K562 (cell line): Measurements from ENCODE around the gene ENPP6. TPM values are rescaled to one million over a fixed set of nuclear protein-coding genes. Genes with fewer than 3 reads are reported as not detected.

Source experiments
- NR2C2 ChIP-seq, 2 experiments: fragments of 200-800 bp in 1 of 2; sonication (Bioruptor generic) in 1 of 2; sonication (generic) in 1 of 2; formaldehyde crosslinking in 1 of 2; IDR thresholded peaks; 2 replicates each; pipeline versions ENCODE4 v1.6.1 to v1.8.0; 2016 to 2022; ENCODE audit warnings: mild to moderate bottlenecking in 1 of 2, missing compliant biosample characterization in 1 of 2, missing genetic modification characterization in 1 of 2, missing genetic modification reagents in 1 of 2
- ZHX1 ChIP-seq: fragments of 150-350 bp; conservative IDR thresholded peaks from 2 replicates; pipeline ENCODE4 v1.6.1; 2014; ENCODE audit warnings: low read length
- ZNF518B ChIP-seq: fragments of 250-450 bp; sonication (Bioruptor Pico); IDR thresholded peaks from 2 replicates; pipeline ENCODE4 v1.5.0; 2021; ENCODE audit warnings: mild to moderate bottlenecking, moderate library complexity
- ZNF583 ChIP-seq: fragments of 250-450 bp; sonication (Bioruptor Pico); IDR thresholded peaks from 2 replicates; pipeline ENCODE4 v1.4.0; 2020
- polyA plus RNA-seq, 8 experiments: library from polyadenylated mRNA; depleted of rRNA in 4 of 8; stranded (reverse) in 5 of 8; unstranded in 3 of 8; fragments of >200 nt; fragmentation: Nextera tagmentation in 2 of 8; fragmentation: Illumina TruSeq in 1 of 8; extraction: Ambion mirVana in 2 of 8; extraction: Trizol in 1 of 8; gene quantifications; 2 replicates each; pipeline versions ENCODE4 v1.2.1 to v1.2.3, GENCODE V29; 2011 to 2014; ENCODE audit warnings: inconsistent platforms in 1 of 8, missing spikeins in 1 of 8
- total RNA-seq, 7 experiments: library from RNA; depleted of rRNA in 6 of 7; stranded (reverse); fragments of >200 nt in 6 of 7; fragmentation: Illumina TruSeq in 2 of 7; extraction: Trizol in 2 of 7; gene quantifications; 2 replicates each; pipeline versions ENCODE4 v1.2.1 to v1.2.3, GENCODE V29; 2011 to 2021; ENCODE audit warnings: low replicate concordance in 1 of 7
- TF ChIP-seq, protein P1 (sequence below): sonication (generic); formaldehyde crosslinking; IDR thresholded peaks from 2 replicates; pipeline ENCODE4 v1.8.0; 2022; ENCODE audit warnings: mild to moderate bottlenecking, missing genetic modification reagents
- TF ChIP-seq, protein P2 (sequence below): sonication (generic); formaldehyde crosslinking; IDR thresholded peaks from 2 replicates; pipeline ENCODE4 v1.8.1; 2023; ENCODE audit warnings: mild to moderate bottlenecking, missing genetic modification reagents, moderate library complexity

ENPP6 gene
- total and polyA plus RNA-seq, 9 of the 15 experiments (the other 6 are each of a cell fraction or from before 2014, with no cell fraction given), result 0.29 TPM; not detected in 8

- TF ChIP-seq ZHX1, result no peak
- TF ChIP-seq, protein P1, sequence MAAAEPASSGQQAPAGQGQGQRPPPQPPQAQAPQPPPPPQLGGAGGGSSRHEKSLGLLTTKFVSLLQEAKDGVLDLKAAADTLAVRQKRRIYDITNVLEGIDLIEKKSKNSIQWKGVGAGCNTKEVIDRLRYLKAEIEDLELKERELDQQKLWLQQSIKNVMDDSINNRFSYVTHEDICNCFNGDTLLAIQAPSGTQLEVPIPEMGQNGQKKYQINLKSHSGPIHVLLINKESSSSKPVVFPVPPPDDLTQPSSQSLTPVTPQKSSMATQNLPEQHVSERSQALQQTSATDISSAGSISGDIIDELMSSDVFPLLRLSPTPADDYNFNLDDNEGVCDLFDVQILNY (CRISPR knock-in tag), result no peak
- no peak for TF ChIP-seq ZNF583 (CRISPR knock-in tag)
- TF ChIP-seq, protein P2, sequence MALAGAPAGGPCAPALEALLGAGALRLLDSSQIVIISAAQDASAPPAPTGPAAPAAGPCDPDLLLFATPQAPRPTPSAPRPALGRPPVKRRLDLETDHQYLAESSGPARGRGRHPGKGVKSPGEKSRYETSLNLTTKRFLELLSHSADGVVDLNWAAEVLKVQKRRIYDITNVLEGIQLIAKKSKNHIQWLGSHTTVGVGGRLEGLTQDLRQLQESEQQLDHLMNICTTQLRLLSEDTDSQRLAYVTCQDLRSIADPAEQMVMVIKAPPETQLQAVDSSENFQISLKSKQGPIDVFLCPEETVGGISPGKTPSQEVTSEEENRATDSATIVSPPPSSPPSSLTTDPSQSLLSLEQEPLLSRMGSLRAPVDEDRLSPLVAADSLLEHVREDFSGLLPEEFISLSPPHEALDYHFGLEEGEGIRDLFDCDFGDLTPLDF (CRISPR knock-in tag), result no peak
- TF ChIP-seq NR2C2 (CRISPR knock-in tag; IDR thresholded peaks at IDR 0.05), result no peak
- TF ChIP-seq NR2C2 (tag; IDR thresholded peaks at IDR 0.05), result peak; percentile 63
- TF ChIP-seq ZNF518B (CRISPR knock-in tag), result no peak
Measured at GRCh38 chr4:184097241-184097605, 120.5 kb downstream of the ENPP6 start (continued).
